Kidney (tissue), 22 donors: ENCODE measurements around the gene CAPS. TPM values are rescaled to one million over a fixed set of nuclear protein-coding genes. Genes with fewer than 3 reads are reported as not detected.

Experiments
- DNase-seq, 5 donors: peaks; one replicate each; pipeline ENCODE4 v3.0.0-alpha.2; 2013 to 2020
- FAIRE-seq: peaks from 2 replicates; lab custom pipeline; 2012; peaks lifted over from hg19 to GRCh38; lab: Jason Lieb, UNC
- H3K27ac ChIP-seq, 2 donors: one replicate each; pipeline ENCODE4 v1.7.0; 2013; ENCODE audit warnings: low read depth in 2 of 2, low read length in 2 of 2, inconsistent platforms in 1 of 2
- H3K27me3 ChIP-seq: one replicate; pipeline ENCODE4 v1.7.1; 2013; ENCODE audit warnings: low read length, inconsistent platforms; ENCODE audit not compliant: control insufficient read depth, insufficient read depth
- H3K36me3 ChIP-seq, 3 donors: one replicate each; pipeline versions ENCODE4 v1.7.0 to v1.7.1; 2013; ENCODE audit warnings: low read length in 3 of 3, control low read depth in 1 of 3, inconsistent platforms in 1 of 3; ENCODE audit not compliant: insufficient read depth in 3 of 3, control insufficient read depth in 2 of 3
- H3K4me1 ChIP-seq, 3 donors: one replicate each; pipeline versions ENCODE4 v1.7.0 to v1.7.1; 2013; ENCODE audit warnings: low read length in 3 of 3, inconsistent platforms in 1 of 3, low read depth in 1 of 3; ENCODE audit not compliant: control insufficient read depth in 2 of 3, insufficient read depth in 2 of 3
- H3K4me3 ChIP-seq, 3 donors: one replicate each; pipeline versions ENCODE4 v1.7.0 to v1.8.1; 2013; ENCODE audit warnings: low read length in 3 of 3, control low read depth in 1 of 3, inconsistent platforms in 1 of 3
- H3K9ac ChIP-seq, 3 donors: one replicate each; pipeline versions ENCODE4 v1.7.0 to v1.7.1; 2013; ENCODE audit warnings: low read length in 3 of 3, control low read depth in 1 of 3, inconsistent platforms in 1 of 3
- H3K9me3 ChIP-seq, 3 donors: one replicate each; pipeline versions ENCODE4 v1.7.0 to v1.7.1; 2013; ENCODE audit warnings: low read length in 3 of 3, control low read depth in 1 of 3, inconsistent platforms in 1 of 3; ENCODE audit not compliant: control insufficient read depth in 2 of 3, insufficient read depth in 1 of 3
- intact Hi-C: fragments of 100-400 bp; cut with DNase I; formaldehyde crosslinking; loops from one replicate; pipeline ENCODE4 v1.11.1; 2022
- long read RNA-seq, 10 donors: library from polyadenylated mRNA in 1 of 10; unstranded in 1 of 10; transcript quantifications; one replicate each; pipeline ENCODE4 v2.0.0 and lab custom pipeline, GENCODE V29; 2021 to 2026
- polyA plus RNA-seq: library from polyadenylated mRNA; stranded (reverse); fragments of 350-450 nt; fragmentation: Illumina TruSeq; extraction: RNeasy Lipid Tissue Mini Kit (QIAGEN cat#74804); gene quantifications from one replicate; pipeline ENCODE4 v1.2.3, GENCODE V29; 2014; ENCODE audit warnings: low read depth, low replicate concordance; ENCODE audit not compliant: insufficient read depth
- total RNA-seq: library from RNA; stranded (reverse); fragmentation: NEBNext Ultra II Directional; extraction: Animal tissue kit (Norgen Biotek cat#: 25700); gene quantifications from one replicate; pipeline ENCODE4 v1.2.1, GENCODE V29; 2021
- TF ChIP-seq, protein P1 (sequence below): IDR thresholded peaks from 3 replicates; pipeline ENCODE4 v1.5.1; 2012; ENCODE audit warnings: mild to moderate bottlenecking, moderate library complexity, borderline replicate concordance; ENCODE audit not compliant: insufficient read depth; ENCODE audit errors: extremely low read depth
- donor health status: control.
- donor health status: control.
- donor health status: control.
- donor health status: control.
- donor health status: control.
- donor health status: DM: yes; HTN: yes; CAD: no.
- donor health status: Normal renal cell carcinoma (clear cell type).

Gene CAPS
- total RNA-seq (82.1 TPM), polyA plus RNA-seq (53.0 TPM)
- long read RNA-seq, donor 1, partial matches to known transcripts, result 0 of 4 reads
- long read RNA-seq, donor 1, other reads (novel, unspliced or antisense), result 0 of 4 reads
- long read RNA-seq, donor 2, transcript CAPS-203 (5 exons, 3,750 nt), result major isoform, 16 of 24 reads
- long read RNA-seq, donor 2, partial matches to known transcripts, result 7 of 24 reads
- long read RNA-seq, donor 2, other reads (novel, unspliced or antisense), result 0 of 24 reads
- long read RNA-seq, donor 3, transcript CAPS-203 (5 exons, 3,750 nt), result major isoform, 23 of 24 reads
- long read RNA-seq, donor 3, partial matches to known transcripts, result 0 of 24 reads
- long read RNA-seq, donor 3, other reads (novel, unspliced or antisense), result 0 of 24 reads
- long read RNA-seq, donor 4, transcript CAPS-203 (5 exons, 3,750 nt), result major isoform, 20 of 20 reads
- long read RNA-seq, donor 4, partial matches to known transcripts, result 0 of 20 reads
- long read RNA-seq, donor 4, other reads (novel, unspliced or antisense), result 0 of 20 reads
- long read RNA-seq, donor 5, partial matches to known transcripts, result 0 of 1 reads
- long read RNA-seq, donor 5, other reads (novel, unspliced or antisense), result 0 of 1 reads
- long read RNA-seq, donor 6, transcript CAPS-203 (5 exons, 3,750 nt), result major isoform, 15 of 16 reads
- long read RNA-seq, donor 6, partial matches to known transcripts, result 0 of 16 reads
- long read RNA-seq, donor 6, other reads (novel, unspliced or antisense), result 0 of 16 reads
- long read RNA-seq, donor 7, transcript CAPS-203 (5 exons, 3,750 nt), result major isoform, 25 of 60 reads
- long read RNA-seq, donor 7, partial matches to known transcripts, result 14 of 60 reads
- long read RNA-seq, donor 7, other reads (novel, unspliced or antisense), result 20 of 60 reads
- long read RNA-seq, donor 8, transcript CAPS-203 (5 exons, 3,750 nt), result major isoform, 18 of 18 reads
- long read RNA-seq, donor 8, partial matches to known transcripts, result 0 of 18 reads
- long read RNA-seq, donor 8, other reads (novel, unspliced or antisense), result 0 of 18 reads
- long read RNA-seq, donor 9, transcript CAPS-203 (5 exons, 3,750 nt), result major isoform, 7 of 9 reads
- long read RNA-seq, donor 9, partial matches to known transcripts, result 0 of 9 reads
- long read RNA-seq, donor 9, other reads (novel, unspliced or antisense), result 0 of 9 reads
- long read RNA-seq, donor 10, transcript CAPS-203 (5 exons, 3,750 nt), result major isoform, 13 of 13 reads
- long read RNA-seq, donor 10, partial matches to known transcripts, result 0 of 13 reads
- long read RNA-seq, donor 10, other reads (novel, unspliced or antisense), result 0 of 13 reads

DNA sequence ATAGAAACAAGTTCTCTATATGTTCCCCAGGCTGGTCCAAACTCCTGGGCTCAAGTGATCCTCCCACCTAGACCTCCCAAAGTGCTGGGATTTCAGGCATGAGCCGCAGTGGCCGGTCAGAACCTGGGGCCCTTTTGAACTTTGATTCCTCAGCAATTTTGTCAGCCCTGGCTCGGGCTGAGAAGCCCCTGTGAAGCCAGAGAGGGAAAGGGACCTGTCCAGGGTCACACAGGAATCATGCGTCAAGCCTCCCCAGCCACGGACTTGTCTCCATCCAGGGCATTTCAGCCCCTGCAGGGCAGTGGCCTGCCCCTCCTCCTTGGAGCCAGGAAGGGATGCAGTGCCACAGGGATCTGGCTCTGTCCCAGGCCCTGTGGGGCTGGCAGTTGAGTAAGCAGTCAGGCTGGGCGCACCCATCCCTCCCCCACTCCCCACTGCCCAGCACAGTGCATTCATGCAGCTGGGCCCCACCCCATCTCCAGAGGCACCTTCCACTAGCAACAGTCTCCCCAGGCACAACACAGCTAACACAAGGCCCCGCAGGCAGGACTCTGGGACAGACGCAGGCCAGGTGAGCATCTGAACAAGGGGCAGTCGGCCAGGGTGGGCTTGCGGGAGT, at the start of gene CAPS:
TSS of gene CAPS (plus strand) at position 516 of the 619 bp plus-strand sequence. CDS start 153 bp downstream, outside the sequence.
- FAIRE-seq, result no peak
- Histone ChIP-seq H3K9ac (no peak within 1 kb of the TSS), H3K27ac (peak within 1 kb of the TSS; percentile 59 to 63), H3K27me3 (no peaks in the 10 kb centered on the region), H3K36me3 (peaks cover 0 to 8% (median 3%) of the 10 kb centered on the region in 3 donors), H3K9me3 (no peaks in the 10 kb centered on the region), H3K4me3 (no peak within 1 kb of the TSS), H3K4me1 (peaks cover 0 to 11% (median 0%) of the 10 kb centered on the region in 3 donors)
- TF ChIP-seq, protein P1, sequence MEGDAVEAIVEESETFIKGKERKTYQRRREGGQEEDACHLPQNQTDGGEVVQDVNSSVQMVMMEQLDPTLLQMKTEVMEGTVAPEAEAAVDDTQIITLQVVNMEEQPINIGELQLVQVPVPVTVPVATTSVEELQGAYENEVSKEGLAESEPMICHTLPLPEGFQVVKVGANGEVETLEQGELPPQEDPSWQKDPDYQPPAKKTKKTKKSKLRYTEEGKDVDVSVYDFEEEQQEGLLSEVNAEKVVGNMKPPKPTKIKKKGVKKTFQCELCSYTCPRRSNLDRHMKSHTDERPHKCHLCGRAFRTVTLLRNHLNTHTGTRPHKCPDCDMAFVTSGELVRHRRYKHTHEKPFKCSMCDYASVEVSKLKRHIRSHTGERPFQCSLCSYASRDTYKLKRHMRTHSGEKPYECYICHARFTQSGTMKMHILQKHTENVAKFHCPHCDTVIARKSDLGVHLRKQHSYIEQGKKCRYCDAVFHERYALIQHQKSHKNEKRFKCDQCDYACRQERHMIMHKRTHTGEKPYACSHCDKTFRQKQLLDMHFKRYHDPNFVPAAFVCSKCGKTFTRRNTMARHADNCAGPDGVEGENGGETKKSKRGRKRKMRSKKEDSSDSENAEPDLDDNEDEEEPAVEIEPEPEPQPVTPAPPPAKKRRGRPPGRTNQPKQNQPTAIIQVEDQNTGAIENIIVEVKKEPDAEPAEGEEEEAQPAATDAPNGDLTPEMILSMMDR, result no peak
- intact Hi-C loops, result no loop called here
- peak in 2 of 5 donors; percentile 55 to 94 for DNase-seq

DNA sequence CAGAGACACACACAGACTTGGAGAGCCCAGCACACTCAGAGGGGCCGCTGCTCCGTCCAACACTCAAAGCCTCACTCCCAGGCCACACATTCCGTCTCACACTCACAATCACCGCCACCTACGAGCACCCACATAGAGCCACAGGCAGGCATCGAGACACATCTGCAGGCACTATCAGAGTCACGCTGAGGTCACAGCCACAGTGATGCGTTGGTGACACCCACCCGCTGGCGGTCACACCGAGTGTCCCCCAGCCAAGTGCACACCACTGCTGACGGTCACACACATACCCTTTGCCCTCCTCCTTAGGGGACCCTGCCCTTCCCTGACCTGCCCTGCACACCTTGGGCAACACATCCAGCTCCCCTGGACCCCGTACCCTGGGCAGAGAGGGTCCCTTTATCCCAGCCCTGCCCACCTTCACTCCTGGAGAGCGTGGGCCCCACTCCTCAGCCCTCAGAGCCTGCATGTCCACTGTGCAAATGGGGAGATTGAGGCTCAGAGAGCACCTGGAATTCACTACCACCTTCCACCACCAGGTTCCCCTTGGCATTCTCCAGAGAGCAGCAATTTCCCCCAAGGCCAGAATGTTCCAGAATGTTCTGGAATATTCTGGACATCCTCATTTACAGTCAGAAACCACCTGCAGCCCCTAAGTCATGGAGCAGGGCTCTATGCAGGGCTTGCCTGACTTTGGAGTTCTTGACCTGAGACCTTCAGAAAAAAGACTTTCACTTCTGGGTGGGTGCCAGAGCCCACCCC, 49.1 kb upstream of the CAPS start:
- Histone ChIP-seq H3K4me3 (no peak overlapping the region), H3K9ac (no peak overlapping the region), H3K4me1 (no peaks in the 10 kb centered on the region), H3K27me3 (no peaks in the 10 kb centered on the region), H3K9me3 (no peaks in the 10 kb centered on the region), H3K27ac (no peak overlapping the region), H3K36me3 (no peaks in the 10 kb centered on the region)
- intact Hi-C loops, result no loop called here
- DNase-seq (no peak), FAIRE-seq (no peak)
- TF ChIP-seq, protein P1, result no peak

DNA sequence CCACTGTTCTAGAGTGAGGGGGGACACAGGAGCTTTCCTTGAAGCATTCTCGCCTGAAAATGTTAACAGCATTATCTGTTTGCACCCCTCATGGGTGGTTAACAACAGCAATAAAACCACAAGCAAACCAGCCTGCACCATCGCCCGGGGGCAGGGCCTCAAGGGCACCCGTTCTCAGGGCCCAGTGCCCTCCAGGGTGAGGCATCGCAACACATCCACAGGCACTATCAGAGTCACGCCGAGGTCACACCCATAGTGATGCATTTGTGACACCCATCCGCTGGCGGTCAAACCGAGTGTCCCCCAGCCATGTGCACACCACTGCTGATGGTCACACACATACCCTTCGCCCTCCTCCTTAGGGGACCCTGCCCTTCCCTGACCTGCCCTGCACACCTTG, 48.3 kb upstream of the CAPS start:
- intact Hi-C loops, result no loop called here
- TF ChIP-seq, protein P1, result no peak
- Histone ChIP-seq H3K27ac (no peak overlapping the region), H3K9ac (no peak overlapping the region), H3K4me1 (no peaks in the 10 kb centered on the region), H3K4me3 (no peak overlapping the region), H3K36me3 (no peaks in the 10 kb centered on the region), H3K9me3 (no peaks in the 10 kb centered on the region), H3K27me3 (no peaks in the 10 kb centered on the region)
- DNase-seq (no peak), FAIRE-seq (no peak)
